Prostate gland (tissue), 2 donors: ENCODE data around the gene PPP1R14C.
"Not testable (repeated sequence)": the region's sequence is repeated elsewhere in the genome, so short reads cannot be mapped to it uniquely, and the experiment has no call there.

Experiments used
- CTCF ChIP-seq, 4 experiments: fragments of 200-600 bp in 2 of 4; fragments of 450-650 bp in 2 of 4; sonication (generic) in 2 of 4; IDR thresholded peaks; 1 replicate in 3 of 4; 2 replicates in 1 of 4; pipeline ENCODE4 v1.5.1; 2016 to 2019; ENCODE audit warnings: antibody characterized with exemption in 4 of 4, mild to moderate bottlenecking in 2 of 4, moderate library complexity in 2 of 4
- POLR2A ChIP-seq: fragments of 450-650 bp; IDR thresholded peaks from one replicate; pipeline ENCODE4 v1.6.1; 2016; ENCODE audit warnings: antibody characterized with exemption, mild to moderate bottlenecking
- POLR2AphosphoS5 ChIP-seq: sonication (generic); formaldehyde crosslinking; IDR thresholded peaks from one replicate; pipeline ENCODE4 v1.6.1; 2017; ENCODE audit warnings: antibody characterized with exemption

- not testable (repeated sequence) for TF ChIP-seq POLR2A; CTCF (IDR thresholded peaks at IDR 0.05); POLR2AphosphoS5
Measured at GRCh38 chr6:150179907-150180424, 37.1 kb downstream of the PPP1R14C start.
